ENCODE measurements around the gene GRWD1.

Gene GRWD1

GRCh38 chr19:48473161-48473966 lies 27.6 kb downstream of the GRWD1 start:
- H3K4me3 ChIP-seq (ENCODE audit: low read length): no peak overlapping the region
- no peak for DNase-seq (ENCODE audit: low read depth)
- TF ChIP-seq CTCF (IDR thresholded peaks at IDR 0.05; ENCODE audit: insufficient read depth, low read depth, low read length, missing control alignments): no peak

DNA sequence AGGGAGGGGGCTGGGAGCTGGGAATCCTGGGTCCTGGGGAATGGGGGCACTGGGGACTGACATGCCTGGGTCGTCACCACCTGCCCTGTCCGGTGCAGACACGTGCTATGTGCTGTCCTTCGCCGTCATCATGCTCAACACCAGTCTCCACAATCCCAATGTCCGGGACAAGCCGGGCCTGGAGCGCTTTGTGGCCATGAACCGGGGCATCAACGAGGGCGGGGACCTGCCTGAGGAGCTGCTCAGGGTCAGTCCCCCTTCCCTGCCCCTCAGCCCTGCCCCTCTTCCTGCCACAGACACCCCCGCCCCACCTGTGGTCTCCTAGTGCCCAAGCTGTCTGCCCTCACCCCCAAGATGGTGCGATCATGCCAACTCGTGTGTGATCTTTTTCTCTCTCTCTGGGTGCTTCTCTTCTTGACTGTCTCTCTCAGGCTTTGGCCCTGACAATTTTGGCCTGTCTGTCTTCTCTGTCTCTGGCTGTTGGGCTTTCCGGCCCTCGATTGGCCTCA lies 28.4 kb downstream of the GRWD1 start:
- no peak for DNase-seq (ENCODE audit: low read depth)
- H3K4me3 ChIP-seq (ENCODE audit: low read length): no peak overlapping the region
- no peak for TF ChIP-seq CTCF (IDR thresholded peaks at IDR 0.05; ENCODE audit: insufficient read depth, low read depth, low read length, missing control alignments)

DNA sequence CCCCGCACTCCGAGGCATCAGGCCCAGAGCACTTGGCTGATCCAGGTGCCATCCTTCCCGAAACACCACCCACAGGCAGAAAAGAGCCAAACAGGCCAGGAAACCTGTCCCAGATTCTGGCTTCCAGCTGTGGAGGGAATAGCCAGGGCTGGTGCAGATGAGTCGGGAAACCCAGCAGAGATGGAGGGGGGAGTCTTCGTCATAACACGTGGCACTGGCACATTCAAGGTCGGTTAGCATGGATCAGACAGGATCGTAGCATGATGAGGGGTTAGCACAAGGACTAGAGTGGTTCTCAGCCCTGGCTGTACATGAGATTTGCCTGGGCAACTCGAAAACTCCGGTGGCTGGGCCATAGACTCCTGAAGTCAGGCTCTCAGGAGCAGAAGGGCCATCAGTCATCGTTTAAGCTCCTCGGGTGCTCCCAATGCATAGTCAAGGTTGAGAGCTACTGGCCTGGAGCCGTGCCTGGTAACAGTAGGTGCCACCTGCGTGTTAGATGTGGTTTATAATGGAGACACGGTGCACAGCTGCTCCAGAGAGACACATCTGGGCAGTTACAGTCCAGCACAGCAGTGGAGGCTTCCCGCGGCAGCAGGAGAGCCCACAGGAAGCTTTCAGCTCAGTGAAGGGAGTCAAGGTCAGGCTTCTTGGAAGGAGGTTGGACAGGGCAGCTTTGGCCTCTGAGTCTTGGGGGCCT lies 29.7 kb downstream of the GRWD1 start:
- TF ChIP-seq CTCF (IDR thresholded peaks at IDR 0.05; ENCODE audit: insufficient read depth, low read depth, low read length, missing control alignments): no peak
- no peak overlapping the region for H3K4me3 ChIP-seq (ENCODE audit: low read length)
- DNase-seq (ENCODE audit: low read depth): no peak

DNA sequence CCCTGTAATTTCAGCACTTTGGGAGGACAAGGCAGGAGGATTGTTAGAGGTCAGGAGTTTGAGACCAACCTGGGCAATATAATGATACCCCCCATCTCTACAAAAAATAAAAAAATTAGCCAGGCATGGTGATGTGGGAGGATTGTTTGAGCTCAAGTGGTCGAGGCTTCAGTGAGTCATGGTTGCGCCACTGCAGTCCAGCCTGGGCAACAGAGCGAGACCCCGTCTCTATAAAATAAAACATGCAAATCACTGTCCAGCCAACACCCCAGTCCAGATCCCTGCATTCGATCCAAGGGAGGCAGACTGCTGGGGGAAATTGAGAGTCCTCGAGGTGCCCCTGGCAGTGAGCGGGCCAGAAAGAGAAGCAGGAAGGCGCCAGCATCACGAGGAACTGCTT lies 30.4 kb downstream of the GRWD1 start:
- no peak for TF ChIP-seq CTCF (IDR thresholded peaks at IDR 0.05; ENCODE audit: insufficient read depth, low read depth, low read length, missing control alignments)
- no peak overlapping the region for H3K4me3 ChIP-seq (ENCODE audit: low read length)
- no peak for DNase-seq (ENCODE audit: low read depth)

- no peak for DNase-seq (ENCODE audit: low read depth)
- H3K4me3 ChIP-seq (ENCODE audit: low read length): no peak overlapping the region
- TF ChIP-seq CTCF (IDR thresholded peaks at IDR 0.05; ENCODE audit: insufficient read depth, low read depth, low read length, missing control alignments): no peak
These were observed 31.4 kb downstream of the GRWD1 start for GRCh38 chr19:48477067-48477685.

DNA sequence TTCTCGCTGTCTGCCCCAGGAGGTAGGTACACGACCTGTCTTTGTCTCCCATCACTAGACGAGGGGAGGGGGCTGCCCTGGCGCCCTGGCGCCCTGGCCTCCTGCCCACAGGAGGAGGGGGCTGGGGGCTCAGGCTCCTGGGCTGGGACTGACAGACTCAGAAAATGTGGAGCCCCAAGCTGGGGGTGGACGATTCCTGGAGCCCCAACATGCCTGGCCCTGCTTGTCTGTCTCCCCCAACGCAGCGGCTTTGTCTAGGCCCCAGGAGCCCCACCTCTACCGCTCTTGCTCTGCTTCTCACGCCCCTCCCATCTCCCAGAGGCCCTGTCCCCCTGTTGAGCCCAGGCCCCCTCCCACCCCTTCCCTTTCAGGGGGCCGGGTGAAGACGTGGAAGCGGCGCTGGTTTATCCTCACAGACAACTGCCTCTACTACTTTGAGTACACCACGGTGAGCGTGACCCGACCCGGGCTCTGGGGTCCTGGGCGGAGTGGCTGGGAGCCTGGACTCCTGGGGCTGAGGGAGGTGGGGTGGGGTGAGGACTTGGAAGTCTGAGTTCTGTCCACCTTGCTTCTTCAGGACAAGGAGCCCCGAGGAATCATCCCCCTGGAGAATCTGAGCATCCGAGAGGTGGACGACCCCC lies 32.0 kb downstream of the GRWD1 start:
- no peak for DNase-seq (ENCODE audit: low read depth)
- H3K4me3 ChIP-seq (ENCODE audit: low read length): no peak overlapping the region
- TF ChIP-seq CTCF (IDR thresholded peaks at IDR 0.05; ENCODE audit: insufficient read depth, low read depth, low read length, missing control alignments): no peak

All from epithelial cell of esophagus (primary cell).